DOHH2 (cell line): ENCODE measurements around the gene TIE1.

Source experiments
- CTCF ChIP-seq: fragments of 200-600 bp; sonication (generic); IDR thresholded peaks from one replicate; pipeline ENCODE4 v1.5.1; 2014; ENCODE audit warnings: antibody characterized with exemption, mild to moderate bottlenecking, low read depth, low read length; ENCODE audit not compliant: poor library complexity, severe bottlenecking
- EZH2phosphoT487 ChIP-seq: fragments of 200-600 bp; sonication (generic); IDR thresholded peaks from 2 replicates; pipeline ENCODE4 v1.6.1; 2017; ENCODE audit warnings: borderline replicate concordance, mild to moderate bottlenecking, antibody characterized with exemption, low read length, moderate library complexity, mixed read lengths

GRCh38 chr1:43300378-43301094 lies at the start of gene TIE1:
- no peak for TF ChIP-seq CTCF
- TF ChIP-seq EZH2phosphoT487, result no peak
